ENCODE measurements around the gene TAB2. TPM values are rescaled to one million over a fixed set of nuclear protein-coding genes. Genes with fewer than 3 reads are reported as not detected.

Gene TAB2
- total and polyA plus RNA-seq, 8 donors, result 49.3 to 103 (median 86.5) TPM

GRCh38 chr6:149306967-149307366, 10.5 kb upstream of the TAB2 start:
- TF ChIP-seq CTCF (IDR thresholded peaks at IDR 0.05), result no peak
- Histone ChIP-seq H3K27ac (no peak overlapping the region), H3K4me3 (no peak overlapping the region), H3K9me3 (no peaks in the 10 kb centered on the region), H3K4me1 (no peaks in the 10 kb centered on the region), H3K36me3 (no peaks in the 10 kb centered on the region), H3K27me3 (no peaks in the 10 kb centered on the region)
- ATAC-seq (no peak), DNase-seq (no peak)
- intact Hi-C loops (cut with DNase I), result no loop called here

GRCh38 chr6:149311293-149311692, 6.2 kb upstream of the TAB2 start:
- no peak for TF ChIP-seq CTCF (IDR thresholded peaks at IDR 0.05)
- DNase-seq, result no peak
- no peak overlapping the region for H3K27ac ChIP-seq
- no peaks in the 10 kb centered on the region for H3K27me3 ChIP-seq
- no peak for ATAC-seq
- intact Hi-C loops (cut with DNase I), result loop anchor here in 1 of 2 donors (10.0 kb wide), 1 partner anchor 64 kb away; no protein-coding TSS in a partner anchor
- H3K4me3 ChIP-seq, result no peak overlapping the region
- H3K4me1 ChIP-seq, result peaks cover 0 to 4% of the 10 kb centered on the region in 2 donors
- H3K36me3 ChIP-seq, result no peaks in the 10 kb centered on the region
- no peaks in the 10 kb centered on the region for H3K9me3 ChIP-seq

GRCh38 chr6:149311766-149312165, 5.7 kb upstream of the TAB2 start:
- H3K36me3 ChIP-seq, result no peaks in the 10 kb centered on the region
- H3K27ac ChIP-seq, result no peak overlapping the region
- no peak for ATAC-seq
- no peak overlapping the region for H3K4me3 ChIP-seq
- TF ChIP-seq CTCF (IDR thresholded peaks at IDR 0.05), result no peak
- intact Hi-C loops (cut with DNase I), result loop anchor here in 1 of 2 donors (10.0 kb wide), 1 partner anchor 63 kb away; no protein-coding TSS in a partner anchor
- no peaks in the 10 kb centered on the region for H3K27me3 ChIP-seq
- peaks cover 0 to 8% of the 10 kb centered on the region in 2 donors for H3K4me1 ChIP-seq
- DNase-seq, result no peak
- H3K9me3 ChIP-seq, result no peaks in the 10 kb centered on the region

GRCh38 chr6:149313070-149313469, 4.4 kb upstream of the TAB2 start:
- H3K27me3 ChIP-seq, result no peaks in the 10 kb centered on the region
- peaks cover 0 to 8% of the 10 kb centered on the region in 2 donors for H3K4me1 ChIP-seq
- H3K36me3 ChIP-seq, result no peaks in the 10 kb centered on the region
- H3K9me3 ChIP-seq, result no peaks in the 10 kb centered on the region
- no peak overlapping the region for H3K27ac ChIP-seq
- DNase-seq (no peak), ATAC-seq (no peak)
- no peak overlapping the region for H3K4me3 ChIP-seq
- intact Hi-C loops (cut with DNase I), result loop anchor here in 1 of 2 donors (10.0 kb wide), 1 partner anchor 62 kb away; no protein-coding TSS in a partner anchor
- TF ChIP-seq CTCF (IDR thresholded peaks at IDR 0.05), result no peak

GRCh38 chr6:149313861-149314260, 3.7 kb upstream of the TAB2 start:
- Histone ChIP-seq H3K27me3 (no peaks in the 10 kb centered on the region), H3K4me3 (no peak overlapping the region), H3K27ac (no peak overlapping the region), H3K9me3 (no peaks in the 10 kb centered on the region), H3K4me1 (peaks cover 0 to 8% of the 10 kb centered on the region in 2 donors), H3K36me3 (no peaks in the 10 kb centered on the region)
- no peak for TF ChIP-seq CTCF (IDR thresholded peaks at IDR 0.05)
- ATAC-seq (no peak), DNase-seq (no peak)
- intact Hi-C loops (cut with DNase I), result loop anchor here in 1 of 2 donors (10.0 kb wide), 1 partner anchor 61 kb away; no protein-coding TSS in a partner anchor

Data from left lung (tissue), 10 donors.